Activated T-cell treated with anti-CD3 and anti-CD28 coated beads, Interleukin-2, amount 50 U/mL, for 48 hours (primary cell): ENCODE data around the gene CMTM2.
"Not testable (repeated sequence)": the region's sequence is repeated elsewhere in the genome, so short reads cannot be mapped to it uniquely, and the experiment has no call there.

Experiments used
- DNase-seq, 2 experiments: peaks; one replicate each; pipeline ENCODE4 v3.0.0-alpha.2; 2020

Gene CMTM2

DNA sequence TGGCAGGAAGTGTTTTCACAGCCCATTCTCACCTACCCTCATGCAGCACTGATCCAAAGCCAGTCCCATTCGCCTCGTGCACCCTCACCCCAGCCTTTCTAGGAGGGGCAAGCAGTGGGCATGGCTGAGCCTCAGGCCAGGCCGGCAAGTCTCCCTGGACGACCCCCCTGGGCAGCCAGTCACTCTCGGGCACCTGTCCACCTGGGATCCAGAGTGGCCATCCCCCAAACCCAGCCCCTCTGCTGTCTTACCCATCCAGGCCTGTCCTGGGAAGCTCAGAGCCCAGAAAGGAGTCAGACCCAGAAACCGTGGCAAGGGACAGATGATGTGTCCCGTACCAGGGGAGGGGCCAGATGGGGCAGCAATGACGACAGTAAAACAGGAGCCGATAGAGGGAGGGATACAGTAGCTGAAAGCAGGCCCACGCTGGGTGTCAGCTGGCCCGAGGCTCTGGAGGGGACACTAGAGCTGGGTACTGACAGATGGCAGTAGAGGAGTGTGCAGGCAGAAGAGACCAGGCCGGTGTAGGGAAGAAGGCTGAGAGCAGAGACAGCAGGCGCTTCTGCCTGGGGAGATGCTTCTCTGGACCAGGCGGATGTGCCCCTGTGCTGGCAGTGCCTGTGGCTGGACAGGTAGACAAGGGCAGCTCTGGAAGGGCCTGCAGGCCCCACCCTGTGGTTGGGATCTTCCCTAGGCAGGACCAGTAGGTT is 31.0 kb downstream of the CMTM2 start:
- DNase-seq: no peak

DNA sequence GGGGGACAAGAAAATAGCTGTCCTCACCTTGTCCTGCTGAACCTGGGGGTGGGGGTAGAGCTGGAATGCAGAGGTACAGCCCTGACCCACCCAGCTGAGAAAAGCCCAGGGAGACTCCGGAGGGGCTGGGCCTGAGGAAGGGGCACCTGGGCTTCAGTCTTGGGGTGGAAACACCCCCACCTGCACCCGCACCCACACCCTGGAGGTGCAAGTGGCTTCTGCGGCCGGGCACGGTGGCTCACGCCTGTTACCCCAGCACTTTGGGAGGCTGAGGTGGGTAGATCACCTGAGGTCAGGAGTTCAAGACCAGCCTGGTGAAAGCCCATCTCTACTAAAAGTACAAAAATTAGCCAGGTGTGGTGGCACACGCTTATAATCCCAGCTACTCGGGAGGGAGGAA is 32.6 kb downstream of the CMTM2 start:
- DNase-seq: not testable (repeated sequence)

GRCh38 chr16:66612422-66612821 is 33.2 kb downstream of the CMTM2 start:
- DNase-seq: no peak

- no peak for DNase-seq
Measured at GRCh38 chr16:66614161-66614802, 35.0 kb downstream of the CMTM2 start.

- DNase-seq: no peak
Measured at GRCh38 chr16:66616169-66616568, 36.9 kb downstream of the CMTM2 start.

GRCh38 chr16:66616592-66616991 is 37.3 kb downstream of the CMTM2 start:
- no peak for DNase-seq

DNA sequence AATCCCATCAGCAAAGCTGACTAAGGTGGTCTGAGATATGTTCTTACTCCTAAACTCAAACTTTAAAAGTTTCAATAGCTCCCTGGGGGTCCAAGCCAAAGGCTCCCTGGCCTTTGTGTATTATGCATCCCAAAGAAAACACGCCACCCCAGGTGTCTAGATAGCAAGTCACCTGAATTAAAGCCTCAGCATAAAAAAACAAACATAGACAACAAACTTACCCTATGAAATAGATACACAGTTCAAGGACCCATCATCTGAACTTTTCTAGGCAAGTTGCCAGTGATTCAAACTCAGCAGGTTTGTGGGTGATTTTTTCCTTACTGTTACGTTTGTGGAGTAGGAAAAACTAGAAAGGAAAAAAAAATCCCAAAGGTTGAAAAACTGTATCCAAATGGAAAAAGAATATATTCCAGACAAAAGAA is 37.8 kb downstream of the CMTM2 start:
- no peak for DNase-seq

DNA sequence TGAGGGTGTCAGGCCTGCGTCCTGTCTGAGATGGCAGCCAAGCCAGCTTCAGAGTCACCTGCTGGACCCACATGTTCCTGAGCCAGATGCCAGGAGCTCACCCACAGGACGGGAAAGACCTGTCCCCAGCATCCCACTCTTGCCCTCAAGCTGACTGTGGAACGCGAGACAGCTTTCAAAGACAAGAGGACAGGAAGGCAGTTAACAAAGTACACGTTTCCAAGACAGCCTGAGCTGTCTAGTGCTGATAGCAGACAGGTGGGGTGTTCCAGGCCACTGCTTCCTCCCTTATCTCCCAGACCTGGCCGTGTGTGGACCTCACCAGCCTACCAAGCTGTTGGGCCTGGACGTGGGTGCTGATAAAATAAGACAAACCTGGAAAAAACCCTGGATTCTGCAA is 38.5 kb downstream of the CMTM2 start:
- DNase-seq: no peak

- DNase-seq: no peak
Measured at GRCh38 chr16:66618588-66619375, 39.5 kb downstream of the CMTM2 start.

DNA sequence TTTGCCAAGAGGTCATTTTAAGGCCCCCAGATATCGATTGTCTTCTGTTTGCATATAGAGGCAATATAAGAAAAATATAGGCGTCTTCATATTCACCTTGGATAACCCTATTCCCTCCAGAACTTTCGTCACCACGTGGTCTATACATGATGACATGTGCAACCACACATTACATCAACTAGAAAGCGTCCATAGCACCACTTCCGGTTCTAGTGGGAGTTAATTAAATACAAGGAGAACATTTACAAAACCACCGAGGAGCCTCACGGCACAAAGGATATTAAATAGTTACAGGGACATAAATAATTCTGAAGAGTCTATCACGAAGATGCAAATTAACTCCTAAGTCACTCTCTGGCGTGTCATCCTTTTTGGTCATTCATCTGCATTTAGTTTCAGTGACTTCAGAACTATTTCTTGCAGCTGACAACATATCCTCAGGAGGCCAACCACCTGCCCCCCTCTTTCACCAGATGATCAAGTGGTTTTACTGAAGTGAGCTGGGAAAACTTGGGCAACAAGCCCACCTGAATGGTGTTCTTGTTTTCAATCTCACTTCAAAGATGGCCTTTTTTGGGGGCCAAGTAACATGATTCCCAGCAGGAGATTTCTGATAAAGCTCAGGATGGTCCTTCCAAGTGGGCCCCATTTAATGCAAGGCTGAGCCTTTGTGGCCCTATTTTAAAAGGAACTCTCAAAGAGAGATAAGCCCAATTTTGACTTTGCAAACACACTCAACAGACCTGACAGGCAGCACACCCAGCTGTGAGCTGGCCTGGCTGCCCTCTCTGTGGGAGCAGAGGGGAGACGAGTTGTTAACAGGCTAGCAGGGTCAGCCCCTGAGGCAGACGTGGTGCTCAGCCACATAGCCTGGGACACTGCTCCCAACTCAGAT is 40.5 kb downstream of the CMTM2 start:
- no peak for DNase-seq

DNA sequence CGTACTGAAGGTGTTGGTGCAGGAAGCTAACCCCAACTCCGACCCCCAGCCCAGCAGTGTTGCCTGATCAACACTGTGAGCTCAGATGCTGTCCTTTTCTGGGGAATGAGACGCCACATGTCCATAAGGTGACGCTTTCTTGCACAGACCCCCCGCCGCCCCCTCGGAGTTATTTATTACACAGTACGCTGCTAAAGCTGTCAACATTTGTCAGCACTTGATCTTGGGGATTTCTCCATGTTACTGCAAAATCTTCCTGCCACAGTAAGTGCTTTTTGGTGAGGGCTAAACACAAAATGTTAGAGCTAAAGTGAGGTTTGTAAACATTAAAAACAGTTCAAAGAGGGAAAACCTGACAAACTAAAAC is 41.1 kb downstream of the CMTM2 start:
- no peak for DNase-seq

GRCh38 chr16:66621973-66622372 is 42.7 kb downstream of the CMTM2 start:
- no peak for DNase-seq

DNA sequence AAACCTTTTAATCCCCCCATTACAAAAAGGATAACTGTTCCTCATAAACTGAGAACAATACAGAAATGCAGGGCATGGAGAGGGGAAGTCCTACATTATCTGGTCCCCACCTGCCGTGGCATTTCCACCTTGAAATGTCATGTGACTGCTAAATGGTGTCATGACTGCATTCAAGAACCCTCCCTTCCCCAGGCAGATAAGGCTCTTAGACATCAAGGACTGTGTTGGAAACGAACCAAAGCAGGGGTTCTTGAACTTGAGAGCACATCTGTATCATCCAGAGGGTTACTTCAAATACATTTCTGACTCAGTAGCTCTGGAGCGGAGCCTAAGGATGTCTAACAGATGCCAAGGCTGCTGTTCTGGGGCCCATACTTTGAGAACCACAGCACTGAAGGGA is 43.6 kb downstream of the CMTM2 start:
- DNase-seq: no peak

DNA sequence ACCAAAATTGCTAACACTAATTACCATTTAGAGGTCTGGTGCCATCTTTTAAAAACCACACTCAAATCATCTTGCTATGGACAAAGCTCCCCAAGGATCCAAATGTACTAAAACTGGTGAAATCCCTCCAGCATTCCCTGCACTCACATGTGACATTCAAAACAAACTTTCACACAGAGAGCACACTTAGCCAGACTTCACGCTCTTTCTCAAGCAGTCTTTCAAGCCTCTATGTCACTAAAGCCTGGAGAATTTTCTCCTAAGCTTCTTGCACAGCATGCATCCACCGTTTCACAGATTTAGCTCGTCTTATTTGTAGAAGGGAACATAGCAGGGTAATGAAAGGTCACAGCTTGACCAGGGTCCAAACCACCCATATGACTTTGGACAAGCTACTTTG is 44.5 kb downstream of the CMTM2 start:
- DNase-seq: no peak

- not testable (repeated sequence) for DNase-seq
Measured at GRCh38 chr16:66627611-66628378, 48.5 kb downstream of the CMTM2 start.

DNA sequence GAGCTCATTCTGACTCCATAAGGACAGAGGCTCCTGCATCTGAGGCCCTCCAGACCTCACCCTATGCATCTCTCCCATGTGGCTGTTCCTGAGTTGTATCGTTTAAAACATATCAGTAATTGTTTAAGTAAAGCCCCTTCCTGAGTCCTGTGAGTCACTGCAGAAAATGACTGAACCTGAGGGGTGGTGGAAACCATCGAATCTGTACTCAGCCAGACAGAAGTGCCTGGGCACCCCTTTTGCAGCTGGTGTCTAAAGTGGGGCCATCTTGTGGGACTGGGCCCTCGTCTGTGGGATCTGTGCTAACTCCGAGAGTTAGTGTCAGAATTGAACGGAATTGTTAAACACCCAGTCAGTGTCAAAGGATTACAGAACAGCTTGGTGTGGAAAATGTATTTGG is 50.6 kb downstream of the CMTM2 start:
- no peak for DNase-seq

GRCh38 chr16:66630561-66631260 is 51.4 kb downstream of the CMTM2 start:
- DNase-seq: not testable (repeated sequence)

DNA sequence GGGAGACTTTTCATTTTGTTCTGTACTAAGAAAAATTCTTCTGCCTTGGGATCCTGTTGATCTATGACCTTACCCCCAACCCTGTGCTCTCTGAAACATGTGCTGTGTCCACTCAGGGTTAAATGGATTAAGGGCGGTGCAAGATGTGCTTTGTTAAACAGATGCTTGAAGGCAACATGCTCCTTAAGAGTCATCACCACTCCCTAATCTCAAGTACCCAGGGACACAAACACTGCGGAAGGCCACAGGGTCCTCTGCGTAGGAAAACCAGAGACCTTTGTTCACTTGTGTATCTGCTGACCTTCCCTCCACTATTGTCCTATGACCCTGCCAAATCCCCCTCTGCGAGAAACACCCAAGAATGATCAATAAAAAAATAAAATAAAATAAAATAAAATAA is 52.3 kb downstream of the CMTM2 start:
- DNase-seq: not testable (repeated sequence)

DNA sequence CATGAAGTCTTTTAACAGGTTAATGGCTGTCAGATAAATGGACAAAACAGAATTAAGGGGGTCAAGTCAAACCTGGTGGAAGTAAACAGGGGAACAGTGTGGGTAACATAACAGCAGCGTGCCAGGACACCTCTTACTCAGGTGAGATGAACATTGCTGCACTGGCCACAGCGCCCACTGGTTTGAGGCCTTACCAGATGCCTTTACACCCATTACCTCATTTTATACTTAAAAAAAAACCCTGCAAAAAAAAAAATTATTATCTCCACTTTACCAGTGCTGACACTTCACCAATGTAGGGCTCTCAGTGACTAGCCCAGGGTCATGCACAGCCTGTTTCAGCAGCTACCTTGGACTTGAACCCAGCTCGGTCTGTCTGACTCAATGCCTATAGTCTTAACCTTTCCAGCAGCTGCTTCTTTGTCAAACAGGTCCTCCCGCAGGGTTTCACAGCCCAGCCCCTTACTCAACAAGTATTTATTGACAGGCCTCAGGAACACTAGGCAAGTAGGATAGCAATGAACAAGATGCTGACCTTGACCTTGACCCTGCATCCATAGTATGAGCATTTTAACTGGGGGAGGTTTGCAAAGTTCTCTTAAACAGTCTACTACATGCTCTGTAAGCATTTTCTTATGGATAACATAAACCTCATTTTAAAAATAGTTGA is 55.4 kb downstream of the CMTM2 start:
- no peak for DNase-seq

DNA sequence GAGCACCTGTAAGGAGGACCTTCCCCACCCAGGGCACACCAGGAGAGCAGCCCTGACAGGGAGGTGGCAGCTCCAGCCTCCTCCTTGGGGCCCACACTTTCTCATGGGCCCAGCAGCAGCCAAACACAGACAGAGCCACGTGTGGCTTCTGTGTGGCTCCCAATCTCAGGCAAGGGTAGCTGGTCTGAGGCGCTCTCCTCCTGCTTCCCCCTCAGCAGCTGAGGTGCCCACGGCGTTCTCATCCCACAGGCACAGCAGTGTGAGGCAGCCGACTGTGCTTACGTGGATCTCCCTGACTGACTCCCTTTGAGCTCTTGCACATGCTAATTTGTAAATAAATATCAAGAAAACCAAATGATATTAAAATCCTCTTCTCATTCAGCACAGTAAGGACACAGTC is 56.1 kb downstream of the CMTM2 start:
- DNase-seq: no peak

- DNase-seq: no peak
Measured at GRCh38 chr16:66636199-66636598, 56.9 kb downstream of the CMTM2 start.
